CD4-positive, alpha-beta T cell treated with Interleukin-17A for 4 hours (primary cell): ENCODE data around the gene NR2F2.

Source experiments
- DNase-seq: peaks from one replicate; pipeline ENCODE4 v3.0.0-alpha.2; 2020; ENCODE audit warnings: mixed read lengths

NR2F2 gene

DNA sequence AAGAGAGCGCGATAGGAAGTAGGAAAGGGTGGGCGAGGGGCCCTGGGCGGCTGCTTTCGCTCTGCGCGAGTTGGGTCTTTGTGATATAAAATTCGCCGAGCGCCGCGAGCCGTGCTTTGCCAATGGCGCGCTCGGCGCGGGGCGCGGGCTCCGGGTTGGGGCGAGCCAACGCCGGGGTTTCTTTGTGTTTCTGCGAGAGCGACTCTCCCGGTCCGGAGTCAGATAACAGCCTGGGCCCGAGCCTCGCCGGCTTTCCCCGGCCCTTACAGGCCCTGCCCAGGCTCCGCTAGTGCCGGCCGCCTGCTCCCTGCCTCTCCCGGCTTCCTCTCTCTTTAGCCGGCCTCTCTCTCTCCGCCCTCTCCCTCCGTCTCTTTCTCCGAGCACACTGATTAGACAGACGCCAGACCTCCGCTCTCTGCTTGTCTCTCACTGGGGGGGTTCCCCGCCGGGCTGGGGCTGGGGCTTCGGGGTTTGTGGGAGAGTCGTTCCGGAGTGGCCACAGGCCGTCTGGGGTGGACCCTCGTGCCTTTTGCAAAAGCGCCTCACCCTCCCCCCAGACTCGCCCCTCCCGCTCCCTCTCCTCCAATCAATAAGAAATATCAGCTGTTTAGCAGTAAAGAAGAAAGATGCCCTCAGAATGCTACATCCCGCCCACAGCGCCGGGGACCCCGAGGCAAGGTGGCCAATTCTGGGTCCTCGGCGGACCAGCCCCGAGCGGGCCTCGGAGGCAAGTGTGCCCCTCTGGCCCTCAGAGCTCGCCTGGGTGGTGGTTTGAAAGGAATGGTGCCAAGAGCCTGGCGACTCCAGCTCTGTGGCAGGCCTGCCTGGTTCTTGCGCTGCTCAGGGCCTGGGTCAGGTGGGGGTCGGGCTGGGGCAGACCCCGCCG, 2.9 kb downstream of the NR2F2 start:
- no peak for DNase-seq

DNA sequence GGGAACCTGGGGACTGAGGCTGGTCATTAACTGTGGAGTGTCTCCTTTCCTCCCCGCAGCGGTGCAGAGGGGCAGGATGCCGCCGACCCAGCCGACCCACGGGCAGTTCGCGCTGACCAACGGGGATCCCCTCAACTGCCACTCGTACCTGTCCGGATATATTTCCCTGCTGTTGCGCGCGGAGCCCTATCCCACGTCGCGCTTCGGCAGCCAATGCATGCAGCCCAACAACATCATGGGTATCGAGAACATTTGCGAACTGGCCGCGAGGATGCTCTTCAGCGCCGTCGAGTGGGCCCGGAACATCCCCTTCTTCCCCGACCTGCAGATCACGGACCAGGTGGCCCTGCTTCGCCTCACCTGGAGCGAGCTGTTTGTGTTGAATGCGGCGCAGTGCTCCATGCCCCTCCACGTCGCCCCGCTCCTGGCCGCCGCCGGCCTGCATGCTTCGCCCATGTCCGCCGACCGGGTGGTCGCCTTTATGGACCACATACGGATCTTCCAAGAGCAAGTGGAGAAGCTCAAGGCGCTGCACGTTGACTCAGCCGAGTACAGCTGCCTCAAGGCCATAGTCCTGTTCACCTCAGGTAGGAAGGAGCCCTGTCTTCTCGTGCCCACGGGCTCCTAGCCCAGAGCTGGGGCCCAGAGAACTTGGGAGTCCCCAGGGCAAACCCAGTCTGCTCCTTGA, 3.7 kb downstream of the NR2F2 start:
- DNase-seq: no peak

DNA sequence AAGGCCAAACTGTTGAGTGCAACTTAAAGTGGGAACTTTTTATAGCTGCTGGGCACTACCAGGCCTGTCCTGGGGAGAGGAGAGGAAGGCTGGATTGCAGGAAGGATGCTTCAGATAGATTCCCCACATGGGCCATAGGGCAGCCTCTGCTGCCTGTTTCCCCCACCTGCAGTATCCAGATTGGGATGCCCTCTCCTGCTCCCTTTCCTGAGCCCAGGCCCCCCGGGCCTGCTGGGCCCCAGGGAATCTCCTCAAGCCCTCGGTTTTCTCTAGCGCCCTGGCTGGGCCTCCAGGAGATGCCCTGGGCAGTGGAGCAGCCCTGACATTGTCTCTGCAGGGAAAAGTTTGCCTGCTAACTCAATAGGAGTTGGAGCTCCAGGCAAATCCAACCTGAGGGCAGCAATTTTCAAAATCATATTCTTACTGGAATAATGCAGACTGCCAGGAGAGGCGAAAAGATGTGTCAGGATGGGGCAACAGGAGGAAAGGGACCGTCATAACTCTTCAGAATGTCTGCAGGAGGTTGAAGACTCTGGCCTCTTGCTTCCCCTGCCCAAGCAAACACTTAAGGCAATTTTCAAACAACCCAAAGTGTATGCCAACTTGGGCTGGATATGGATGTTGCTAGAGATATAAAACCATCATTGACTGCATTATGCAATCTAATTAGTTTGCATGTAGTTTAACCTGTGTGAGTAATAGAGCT, 4.4 kb downstream of the NR2F2 start:
- no peak for DNase-seq

DNA sequence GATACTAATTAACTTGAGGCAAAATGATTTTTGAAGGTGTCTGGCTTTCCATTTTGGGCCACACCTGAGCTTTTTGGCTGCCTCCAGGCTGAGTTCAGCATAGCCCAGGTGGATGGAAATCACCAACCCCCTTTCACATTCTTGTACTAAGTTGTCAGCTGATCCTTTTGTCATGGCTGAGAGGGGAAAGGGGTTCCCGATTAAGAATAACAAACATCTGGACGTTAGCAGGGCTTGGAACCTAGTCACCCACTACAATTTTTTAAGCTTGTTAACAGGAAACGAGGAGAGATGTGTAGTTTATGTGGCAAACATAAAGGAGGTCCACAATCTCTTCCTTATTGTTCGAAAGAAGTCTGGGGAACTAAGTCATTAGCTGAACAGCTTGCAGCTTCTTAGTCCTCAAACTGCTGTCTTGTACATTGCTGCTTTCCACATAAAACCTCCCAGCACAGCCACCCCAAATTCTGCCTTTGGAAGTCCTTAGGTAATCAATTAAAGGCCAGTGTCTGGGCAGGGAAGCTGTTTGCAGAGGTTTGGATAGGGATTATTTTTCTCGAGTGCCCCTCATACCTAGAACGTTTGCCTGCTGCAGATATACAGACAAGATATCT, 5.0 kb downstream of the NR2F2 start:
- DNase-seq: no peak

DNA sequence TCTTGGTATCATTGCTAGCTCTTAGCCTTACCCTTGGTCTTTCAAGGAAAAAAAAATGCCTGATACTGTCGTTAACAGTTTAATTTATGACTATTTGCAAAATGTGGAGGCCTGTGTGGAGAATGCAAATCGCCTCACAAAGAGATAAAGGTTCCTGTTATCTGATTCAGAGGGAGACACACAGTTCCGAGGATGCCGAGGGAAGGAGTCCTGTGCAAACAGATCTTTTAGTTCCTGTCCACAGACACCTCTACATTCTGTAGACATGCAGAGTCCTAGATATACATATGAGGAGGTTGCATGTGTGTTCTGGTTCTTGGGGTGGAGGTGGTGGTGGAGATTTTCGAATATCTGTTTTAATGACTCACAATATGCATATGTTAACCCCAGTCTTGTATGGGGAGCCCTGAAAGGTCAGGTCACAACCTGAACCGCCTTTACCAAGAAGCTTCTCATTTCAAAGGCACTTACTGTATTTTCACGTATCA, 5.7 kb downstream of the NR2F2 start:
- no peak for DNase-seq

DNA sequence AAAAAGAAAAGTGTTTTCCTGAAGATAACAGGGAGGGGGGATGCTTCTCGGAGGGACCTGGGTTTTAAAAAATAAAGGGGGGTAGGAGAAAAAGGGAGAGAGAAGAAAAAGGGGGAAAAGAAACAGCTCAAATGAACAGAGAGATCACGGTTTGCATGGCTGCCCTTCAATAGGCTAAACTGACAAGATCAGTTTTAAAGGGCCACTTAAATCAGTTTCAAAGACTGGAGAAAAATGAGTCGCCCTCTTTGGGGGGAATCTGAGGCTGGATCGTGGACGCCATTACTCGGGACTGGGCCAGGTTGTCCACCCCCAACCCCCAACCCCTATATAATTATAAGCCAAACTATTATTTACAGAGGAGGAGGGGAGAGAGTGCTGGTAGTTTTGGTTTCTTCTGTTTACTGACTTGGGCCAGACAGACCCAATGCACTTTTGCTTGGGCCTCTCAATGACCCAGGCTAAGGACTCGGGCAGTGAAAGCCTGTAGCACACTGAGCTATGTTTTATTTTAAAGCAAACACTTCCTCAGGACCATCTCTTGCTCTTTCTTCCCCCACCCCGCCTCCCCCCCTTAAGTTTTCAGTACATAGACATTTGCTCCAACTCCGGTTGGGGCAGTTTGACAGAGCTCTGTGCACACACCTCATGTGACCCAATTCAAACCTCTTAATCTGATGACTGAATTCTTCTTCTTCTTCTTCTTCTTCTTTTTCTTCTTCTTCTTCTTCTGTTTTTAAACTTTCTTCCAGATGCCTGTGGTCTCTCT, 6.3 kb downstream of the NR2F2 start:
- no peak for DNase-seq

DNA sequence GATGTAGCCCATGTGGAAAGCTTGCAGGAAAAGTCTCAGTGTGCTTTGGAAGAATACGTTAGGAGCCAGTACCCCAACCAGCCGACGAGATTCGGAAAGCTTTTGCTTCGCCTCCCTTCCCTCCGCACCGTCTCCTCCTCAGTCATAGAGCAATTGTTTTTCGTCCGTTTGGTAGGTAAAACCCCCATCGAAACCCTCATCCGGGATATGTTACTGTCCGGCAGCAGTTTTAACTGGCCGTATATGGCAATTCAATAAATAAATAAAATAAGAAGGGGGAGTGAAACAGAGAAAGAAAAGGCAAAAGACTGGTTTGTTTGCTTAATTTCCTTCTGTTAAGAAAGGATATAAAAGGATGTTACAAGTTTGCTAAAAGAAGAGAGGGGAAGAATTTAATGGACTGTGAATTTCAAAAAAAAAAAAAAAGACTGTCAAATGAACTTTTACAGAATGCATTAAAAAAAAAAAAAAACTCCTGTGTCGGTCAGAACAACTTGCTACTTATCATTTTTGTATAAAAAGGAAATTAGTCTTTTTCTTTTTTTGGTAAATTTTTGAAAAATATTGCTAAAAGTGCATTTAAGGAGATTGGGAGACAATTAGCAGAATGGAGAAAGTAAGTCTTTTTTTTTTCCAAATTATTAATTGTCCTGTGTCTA, 7.0 kb downstream of the NR2F2 start:
- no peak for DNase-seq

DNA sequence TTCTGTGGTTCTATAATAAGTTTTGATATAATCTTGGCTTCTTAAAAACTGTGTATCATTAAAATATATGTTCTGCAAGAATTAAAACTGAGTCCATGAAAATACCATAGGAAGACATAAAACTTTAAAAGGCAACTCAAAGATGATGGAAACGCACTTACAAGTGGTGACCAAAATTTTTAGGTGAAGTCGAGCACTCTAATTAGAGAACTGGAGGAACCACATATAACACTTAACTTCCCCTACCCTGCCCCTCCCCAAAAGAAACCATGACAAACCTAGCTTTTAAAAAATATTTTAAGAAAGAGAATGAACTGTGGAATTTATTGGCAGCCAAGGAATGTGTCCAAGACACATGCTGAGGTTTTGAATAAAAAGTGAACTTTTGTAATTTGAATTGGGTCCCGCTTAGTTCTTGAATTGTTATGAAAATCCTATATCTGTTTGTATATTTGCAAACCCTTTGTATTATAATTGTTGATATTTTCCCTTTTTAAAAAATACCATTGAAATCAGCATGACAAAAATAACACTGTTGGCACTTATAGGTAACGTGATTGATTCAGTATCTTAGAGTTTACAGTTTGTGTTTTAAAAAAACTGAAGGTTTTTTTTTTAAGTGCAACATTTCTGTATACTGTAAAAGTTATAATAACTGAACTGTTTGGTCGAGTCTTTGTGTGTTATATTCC, 7.7 kb downstream of the NR2F2 start:
- no peak for DNase-seq

DNA sequence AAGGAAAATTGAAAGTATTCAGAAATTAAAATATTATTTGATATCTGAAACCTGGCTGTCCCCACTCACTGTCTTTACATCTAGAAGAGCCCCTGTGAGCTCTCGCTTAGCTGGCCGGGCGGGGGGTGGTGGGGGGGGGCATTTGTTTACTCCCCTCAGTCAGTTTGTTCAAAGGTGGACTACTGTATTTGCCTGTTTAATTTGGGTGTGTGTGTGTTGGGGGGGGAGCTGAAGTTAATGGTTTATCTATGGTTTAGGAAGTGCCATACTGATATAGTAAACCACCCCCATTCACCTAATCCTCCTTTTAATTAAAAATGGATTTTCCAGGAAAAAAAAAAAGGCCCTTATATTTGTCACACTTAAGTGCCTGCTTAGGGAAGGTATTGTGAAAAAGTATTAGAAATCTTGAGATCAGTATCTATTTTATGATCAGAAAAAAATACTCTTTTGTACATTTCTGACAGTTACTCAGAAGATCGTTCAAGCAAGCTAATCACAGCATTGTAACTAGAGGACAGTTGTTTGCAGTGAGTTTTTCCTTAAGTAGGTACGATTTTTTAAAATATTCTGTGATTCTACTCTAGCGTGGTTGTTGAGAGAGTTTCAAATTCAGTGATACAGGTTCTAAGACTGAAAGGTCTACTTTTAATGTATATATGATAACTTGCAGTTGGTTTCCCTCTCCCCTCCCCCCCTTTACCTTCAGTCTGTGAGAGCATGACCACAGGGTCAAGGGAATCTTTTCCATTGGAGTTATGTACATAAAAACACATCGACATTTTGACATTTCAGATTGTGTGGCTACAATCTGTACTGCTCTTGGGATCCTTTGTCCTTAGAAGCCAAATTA, 8.5 kb downstream of the NR2F2 start:
- no peak for DNase-seq

DNA sequence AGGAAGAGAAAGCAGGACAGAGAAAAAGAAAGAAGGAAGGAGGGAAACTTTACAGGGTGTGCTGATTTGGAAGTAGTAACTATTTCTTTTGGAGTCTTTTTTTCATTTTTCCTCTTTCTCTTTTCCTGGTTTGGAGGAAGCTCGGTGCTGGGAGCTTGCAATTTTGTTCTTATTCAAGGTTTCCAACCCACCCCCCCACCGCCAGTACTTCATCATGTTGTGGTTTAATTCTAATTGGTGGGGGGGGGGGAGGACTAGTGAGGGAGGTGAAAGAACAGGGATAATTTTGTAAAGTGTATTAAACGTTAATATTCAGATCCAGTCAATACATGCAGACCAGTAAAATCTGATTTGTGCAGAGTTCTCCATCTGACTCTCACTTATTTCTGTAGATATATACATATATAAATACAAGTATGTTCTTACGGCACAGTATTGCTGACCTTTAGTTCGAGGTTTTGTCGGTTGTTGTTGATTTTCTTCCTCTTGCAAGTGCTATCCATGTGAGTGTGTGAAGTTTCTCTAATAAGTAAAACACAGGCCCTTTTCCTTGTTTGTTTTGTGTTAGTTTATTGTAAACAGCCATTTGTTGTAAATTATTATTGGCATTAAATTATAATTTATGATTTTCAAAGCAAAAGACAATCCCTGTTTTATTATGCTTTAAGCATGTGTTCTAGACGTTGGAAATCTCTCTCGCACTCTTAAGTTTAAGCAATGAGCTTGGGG, 9.3 kb downstream of the NR2F2 start:
- no peak for DNase-seq

DNA sequence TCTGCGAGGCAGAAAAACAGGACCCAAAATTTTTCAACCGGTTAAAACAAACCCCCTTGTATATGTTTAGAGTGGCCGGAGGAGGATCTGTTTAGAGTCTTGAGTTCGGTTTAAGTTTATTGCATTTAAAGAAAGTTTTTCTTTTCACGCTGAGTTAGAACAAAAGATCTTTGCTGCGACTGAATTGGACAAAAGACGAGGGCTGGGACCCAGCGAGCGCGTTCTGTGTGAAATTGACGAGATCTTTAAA, 9.8 kb downstream of the NR2F2 start:
- no peak for DNase-seq

DNA sequence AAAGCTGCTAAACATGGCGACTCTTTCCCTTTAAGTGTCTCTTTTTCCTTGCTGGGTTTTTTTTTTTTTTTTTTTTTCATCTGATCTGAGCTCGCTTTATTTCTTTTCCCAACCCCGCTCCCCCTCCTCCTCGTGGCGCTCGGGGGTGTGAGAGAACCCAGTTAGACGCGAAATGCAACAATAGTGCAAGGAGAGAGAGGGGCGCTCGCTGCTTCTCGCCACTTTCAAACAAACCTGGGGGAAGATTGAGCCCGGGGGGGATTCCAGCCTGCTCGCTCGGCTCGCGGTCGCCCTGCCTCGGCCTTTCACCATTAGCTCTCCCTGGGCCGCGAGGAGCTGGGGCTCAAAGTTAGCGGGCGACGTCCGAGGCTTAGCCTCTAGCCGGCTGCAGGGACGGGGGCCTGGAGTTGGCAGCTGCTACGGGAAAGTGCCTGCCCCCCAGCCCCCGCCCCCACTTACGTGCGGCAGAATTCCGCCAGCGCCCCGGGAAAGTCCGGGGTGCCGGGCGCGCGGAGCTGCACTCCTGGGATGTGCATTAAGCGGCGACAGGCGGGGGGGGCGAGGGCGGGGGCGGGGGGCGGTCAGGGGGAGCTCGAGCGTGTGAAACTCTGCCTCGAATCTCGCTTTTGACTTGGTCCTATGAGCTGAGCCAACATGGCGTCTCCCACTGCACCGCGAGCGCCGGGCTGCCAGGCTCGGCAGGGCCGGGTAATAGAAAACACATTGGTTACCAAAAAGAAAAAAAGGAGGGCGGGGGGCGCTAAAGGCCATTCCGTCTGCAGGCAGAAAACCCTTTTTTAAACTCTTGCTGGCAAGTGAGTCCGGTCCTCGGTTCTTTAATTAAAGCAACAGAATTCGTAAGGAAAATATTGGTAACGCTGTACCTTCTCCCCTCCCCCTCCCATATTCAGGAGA, 10.4 kb downstream of the NR2F2 start:
- no peak for DNase-seq

DNA sequence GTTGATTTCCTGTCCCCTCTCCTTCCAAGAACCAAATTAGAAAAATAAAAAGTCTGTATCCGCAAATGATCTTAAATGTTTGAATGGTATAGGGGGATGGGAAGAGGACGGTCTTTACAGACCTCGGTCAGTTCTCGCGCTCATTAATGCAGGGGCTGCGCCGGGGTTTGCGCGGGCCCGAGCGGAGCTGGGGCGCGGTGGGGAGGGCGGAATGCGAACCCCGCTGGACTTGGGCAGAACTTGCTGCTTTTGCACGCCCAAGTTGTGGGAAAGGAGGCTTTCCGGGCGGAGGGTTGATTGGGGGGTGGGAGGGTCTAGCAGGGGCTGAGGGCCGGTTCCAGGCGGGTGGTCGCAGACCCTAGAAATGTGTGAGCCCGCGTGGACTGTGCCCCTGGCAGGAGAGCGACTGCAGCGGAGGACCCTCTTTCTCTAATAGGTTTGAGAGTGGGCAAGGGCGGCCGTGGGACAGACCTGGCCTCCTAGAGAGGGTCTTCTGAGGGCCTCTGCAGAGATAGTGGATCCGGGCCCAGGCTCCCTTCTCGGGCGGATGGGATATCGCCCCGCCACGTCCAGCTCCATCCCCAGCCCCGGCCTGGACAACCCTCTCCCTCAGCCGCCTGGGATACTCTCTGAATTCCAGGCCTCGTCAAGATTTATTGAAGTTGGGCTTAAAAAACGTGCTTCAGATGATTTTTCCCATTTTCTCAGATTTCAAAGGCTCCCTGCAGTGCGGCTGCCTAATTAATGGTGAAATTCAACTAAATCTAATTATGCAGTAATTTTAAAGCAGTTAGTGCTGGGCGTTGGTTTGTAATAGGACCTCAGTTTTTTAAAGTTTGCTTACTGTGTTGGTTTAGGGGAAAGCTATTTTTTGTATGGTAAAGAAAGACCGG, 11.3 kb downstream of the NR2F2 start:
- no peak for DNase-seq

DNA sequence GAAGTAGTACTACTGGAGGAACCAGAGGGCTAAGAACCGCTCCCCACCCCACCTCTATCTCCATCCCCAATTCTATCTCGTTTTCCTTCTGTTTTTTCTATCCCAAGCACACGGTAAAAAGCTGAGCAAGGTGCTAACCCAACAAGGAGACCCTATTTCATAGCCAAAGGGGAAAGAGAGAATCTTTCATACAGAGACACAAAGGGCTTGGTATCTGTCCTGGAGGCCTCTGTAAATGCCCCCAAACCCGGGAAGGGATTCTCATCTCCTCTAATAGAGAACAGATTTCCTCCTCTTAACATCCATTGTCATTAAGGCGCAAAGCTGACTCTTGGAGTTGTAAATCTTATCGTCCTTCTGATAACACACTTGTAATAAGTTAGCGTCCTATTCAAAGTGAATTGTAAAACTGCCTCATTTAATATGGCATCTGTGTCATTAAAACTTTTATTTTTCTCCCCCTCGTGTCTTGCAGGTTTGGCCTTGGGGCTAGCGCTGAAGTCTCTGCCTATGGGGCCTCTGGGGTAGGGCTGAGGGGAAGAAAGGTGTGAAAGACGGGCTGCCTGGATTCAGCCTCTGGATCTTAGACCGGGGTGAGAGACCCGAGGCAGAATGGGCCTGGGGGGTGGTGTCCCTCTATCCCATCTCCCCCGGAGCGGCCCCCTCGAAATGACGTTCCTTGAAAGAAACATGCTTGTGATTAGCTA, 12.1 kb downstream of the NR2F2 start:
- no peak for DNase-seq

DNA sequence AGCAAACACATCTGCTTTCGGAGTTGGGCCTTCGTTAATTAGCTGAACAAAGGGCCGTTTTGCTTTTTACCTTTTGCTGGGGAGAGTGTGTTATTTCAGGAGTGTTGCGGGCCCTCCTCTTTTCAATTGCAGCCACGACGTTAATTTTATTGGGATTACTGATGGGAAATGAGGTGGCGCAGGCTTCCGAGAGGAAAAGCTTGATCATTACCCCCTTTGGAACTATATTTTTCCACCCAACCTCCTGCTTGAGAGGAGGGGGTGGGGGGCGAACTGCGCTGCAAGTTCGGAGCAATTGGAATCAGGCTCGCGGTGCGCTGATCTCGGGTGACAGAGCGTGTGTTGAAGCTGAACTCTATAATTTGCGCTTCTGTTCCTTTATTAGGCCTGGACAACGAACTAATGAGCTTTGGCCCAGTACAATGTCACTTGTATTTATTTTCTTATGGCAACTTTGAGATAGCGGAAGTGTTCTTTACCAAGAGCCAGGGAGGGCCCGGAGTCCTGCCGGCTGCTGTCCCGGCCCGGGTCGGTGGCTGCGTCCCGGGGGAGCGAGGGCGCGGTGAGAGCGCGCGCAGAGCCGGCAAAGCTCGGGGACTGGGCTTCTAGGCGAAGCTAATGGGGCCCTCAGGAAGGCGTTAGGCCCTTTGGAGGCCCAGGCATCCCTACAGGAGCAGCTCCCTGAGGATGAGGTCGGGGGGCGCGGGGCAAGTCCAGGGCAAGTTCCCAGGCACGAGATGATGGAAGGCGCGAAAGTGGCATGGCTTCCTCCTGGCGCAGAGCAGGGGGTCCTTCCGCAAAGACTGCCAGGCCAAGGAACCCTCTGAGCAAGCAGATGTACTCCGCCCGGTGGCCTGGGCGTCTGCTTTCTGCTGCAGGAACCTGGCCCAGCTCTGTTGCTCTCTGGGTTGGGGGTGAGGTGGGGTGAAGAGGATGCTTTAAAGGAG, 12.9 kb downstream of the NR2F2 start:
- no peak for DNase-seq
